ENCODE data around the gene UBXN7.
A peak's percentile ranks its signal among the peaks of the same experiment; 100 is the strongest.

The UBXN7 gene

DNA sequence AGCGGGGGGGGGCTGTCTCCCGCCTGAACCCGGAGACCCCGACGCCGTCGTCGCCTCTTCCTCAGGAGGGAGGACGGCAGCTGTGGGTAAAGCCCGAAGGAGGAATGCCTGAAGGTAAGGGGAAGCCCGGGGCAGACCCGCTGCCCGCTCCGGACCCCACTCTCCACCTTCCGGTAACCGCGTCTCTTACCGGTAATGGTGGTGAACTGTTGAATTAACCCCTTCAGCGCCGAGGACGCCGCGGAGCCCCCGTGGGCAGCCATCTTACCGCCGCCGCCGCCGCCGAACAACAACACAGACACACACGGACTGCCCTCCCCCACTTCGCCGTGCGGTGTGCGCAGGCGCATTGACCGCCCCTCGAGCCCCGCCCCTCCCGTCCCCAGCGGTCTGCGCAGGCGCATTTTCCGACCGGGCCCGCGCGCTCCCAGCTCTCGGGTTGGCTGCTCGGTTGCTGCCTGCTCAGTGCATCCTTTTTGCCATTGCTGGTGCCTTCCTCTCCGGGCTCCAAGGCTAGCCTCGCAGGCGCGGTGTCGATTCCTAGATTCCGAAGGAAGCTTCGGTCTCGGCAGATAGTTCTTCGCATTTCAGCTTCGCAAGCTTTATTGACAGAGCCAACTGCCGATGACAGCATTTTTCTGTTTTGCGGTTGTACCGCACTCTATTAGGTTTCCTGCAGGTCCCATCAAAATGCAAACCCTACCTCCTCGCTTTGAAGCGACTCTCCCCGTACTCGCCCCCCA lies at the start of gene UBXN7 (continued):
- TF ChIP-seq ZNF37A (tag by site-specific recombination; IDR thresholded peaks at IDR 0.05) (0 out of 2 replicates have a peak, but pooled peaks have one; percentile 14), ZNF426 (tag by site-specific recombination; IDR thresholded peaks at IDR 0.05) (no peak), MEIS1 (CRISPR knock-in tag; IDR thresholded peaks at IDR 0.05; ENCODE audit: borderline replicate concordance) (no peak), ZNF549 (tag by site-specific recombination; IDR thresholded peaks at IDR 0.05) (peak; percentile 91; the same call in 1 of the 2 replicates), ZNF76 (tag by site-specific recombination; IDR thresholded peaks at IDR 0.05; ENCODE audit: borderline replicate concordance, low read depth) (peak; percentile 57; the same call in 1 of the 2 replicates), ZNF274 (IDR thresholded peaks at IDR 0.05; ENCODE audit: low read length) (no peak), ZNF274 (tag by site-specific recombination; IDR thresholded peaks at IDR 0.05; ENCODE audit: borderline replicate concordance) (no peak), ZXDB (tag by site-specific recombination; IDR thresholded peaks at IDR 0.05) (peak; percentile 80), ZNF510 (tag by site-specific recombination; IDR thresholded peaks at IDR 0.05; ENCODE audit: insufficient replicate concordance) (no peak), REST (tag by site-specific recombination; IDR thresholded peaks at IDR 0.05) (no peak), ZNF292 (tag by site-specific recombination; IDR thresholded peaks at IDR 0.05; ENCODE audit: borderline replicate concordance, low read depth) (no peak), ZBTB6 (tag by site-specific recombination; IDR thresholded peaks at IDR 0.05) (no peak), ZNF184 (tag by site-specific recombination; IDR thresholded peaks at IDR 0.05) (0 out of 2 replicates have a peak, but pooled peaks have one; percentile 13), ZBTB17 (tag by site-specific recombination; IDR thresholded peaks at IDR 0.05) (peak; percentile 100), ZNF837 (tag by site-specific recombination; IDR thresholded peaks at IDR 0.05) (no peak)
- TF ChIP-seq, protein P1, sequence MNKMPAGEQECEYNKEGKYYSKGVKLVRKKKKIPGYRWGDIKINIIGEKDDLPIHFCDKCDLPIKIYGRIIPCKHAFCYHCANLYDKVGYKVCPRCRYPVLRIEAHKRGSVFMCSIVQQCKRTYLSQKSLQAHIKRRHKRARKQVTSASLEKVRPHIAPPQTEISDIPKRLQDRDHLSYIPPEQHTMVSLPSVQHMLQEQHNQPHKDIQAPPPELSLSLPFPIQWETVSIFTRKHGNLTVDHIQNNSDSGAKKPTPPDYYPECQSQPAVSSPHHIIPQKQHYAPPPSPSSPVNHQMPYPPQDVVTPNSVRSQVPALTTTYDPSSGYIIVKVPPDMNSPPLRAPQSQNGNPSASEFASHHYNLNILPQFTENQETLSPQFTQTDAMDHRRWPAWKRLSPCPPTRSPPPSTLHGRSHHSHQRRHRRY (tag by site-specific recombination; IDR thresholded peaks at IDR 0.05) = no peak

GRCh38 chr3:196477678-196478077 lies 45.5 kb upstream of the UBXN7 start:
- no peak for TF ChIP-seq ATF2 (tag by site-specific recombination; IDR thresholded peaks at IDR 0.05; ENCODE audit: low read depth)
- TF ChIP-seq ZNF707 (tag by site-specific recombination; IDR thresholded peaks at IDR 0.05) = no peak
- TF ChIP-seq TCF7L2 (IDR thresholded peaks at IDR 0.05; ENCODE audit: borderline replicate concordance, low read depth, low read length) = no peak
- TF ChIP-seq ZNF501 (tag by site-specific recombination; IDR thresholded peaks at IDR 0.05) = no peak
- no peak for TF ChIP-seq BCL11B (tag by site-specific recombination; IDR thresholded peaks at IDR 0.05; ENCODE audit: low read depth)
- peak; percentile 76; the same call in 1 of the 2 replicates for TF ChIP-seq ZNF121 (tag by site-specific recombination; IDR thresholded peaks at IDR 0.05)
- H3K36me3 ChIP-seq (ENCODE audit: control insufficient read depth in 2 of 2, insufficient read depth in 1 of 2, low read length in 2 of 2) = peaks cover 31 to 71% of the 10 kb centered on the region in 2 experiments
- ChIA-PET CTCF (interaction anchor here (0.6 kb wide), 1 partner anchor 12 kb away, joined by 3 read pairs; no protein-coding TSS in a partner anchor), POLR2A (no interaction called here)
- H3K4me3 ChIP-seq (ENCODE audit: low read depth, low read length) = no peak overlapping the region
- H3K27ac ChIP-seq (ENCODE audit: extremely low read depth, low read depth, low read length) = no peak overlapping the region
- no peaks in the 10 kb centered on the region for H3K9me3 ChIP-seq (ENCODE audit: control insufficient read depth, insufficient read depth, low read depth, low read length)
- no peaks in the 10 kb centered on the region for H3K4me1 ChIP-seq (ENCODE audit: control insufficient read depth, insufficient read depth, low read length)

Measured in HEK293 (cell line).